Small intestine (tissue), 7 donors: ENCODE measurements around the gene AMER2. TPM values are rescaled to one million over a fixed set of nuclear protein-coding genes. Genes with fewer than 3 reads are reported as not detected.
"Not testable (repeated sequence)": the region's sequence is repeated elsewhere in the genome, so short reads cannot be mapped to it uniquely, and the experiment has no call there.

Experiments used
- DNase-seq, 2 donors: peaks; one replicate each; pipeline versions ENCODE4 v3.0.0 to v3.0.0-alpha.2; 2013
- FAIRE-seq: peaks from 2 replicates; lab custom pipeline; 2012; peaks lifted over from hg19 to GRCh38; lab: Jason Lieb, UNC
- H3K27ac ChIP-seq, 3 donors: one replicate each; pipeline ENCODE4 v1.5.1; 2013; ENCODE audit warnings: low read length in 2 of 3, mild to moderate bottlenecking in 2 of 3, control low read depth in 1 of 3, inconsistent platforms in 1 of 3, low read depth in 1 of 3, moderate library complexity in 1 of 3
- H3K27me3 ChIP-seq, 3 donors: one replicate each; pipeline ENCODE4 v1.6.1; 2013; ENCODE audit warnings: low read length in 3 of 3, inconsistent platforms in 1 of 3; ENCODE audit not compliant: control insufficient read depth in 3 of 3, insufficient read depth in 3 of 3
- H3K36me3 ChIP-seq, 3 donors: one replicate each; pipeline ENCODE4 v1.6.1; 2013; ENCODE audit warnings: low read length in 3 of 3, inconsistent platforms in 1 of 3, low read depth in 1 of 3, mild to moderate bottlenecking in 1 of 3, moderate library complexity in 1 of 3; ENCODE audit not compliant: control insufficient read depth in 3 of 3, insufficient read depth in 2 of 3
- H3K4me1 ChIP-seq, 3 donors: one replicate each; pipeline ENCODE4 v1.6.1; 2013; ENCODE audit warnings: low read length in 2 of 3, inconsistent platforms in 1 of 3, low read depth in 1 of 3, mild to moderate bottlenecking in 1 of 3, moderate library complexity in 1 of 3; ENCODE audit not compliant: control insufficient read depth in 3 of 3, insufficient read depth in 2 of 3
- H3K4me3 ChIP-seq, 3 donors: one replicate each; pipeline ENCODE4 v1.5.1; 2013; ENCODE audit warnings: low read length in 3 of 3, control low read depth in 1 of 3, inconsistent platforms in 1 of 3, low read depth in 1 of 3, mild to moderate bottlenecking in 1 of 3, moderate library complexity in 1 of 3
- H3K9me3 ChIP-seq, 2 donors: one replicate each; pipeline ENCODE4 v1.6.1; 2013; ENCODE audit warnings: low read depth in 1 of 2, low read length in 1 of 2; ENCODE audit not compliant: control insufficient read depth in 2 of 2, insufficient read depth in 1 of 2
- WGBS, 3 donors: extraction: QIAGEN DNeasy Blood & Tissue Kit; methylation state at CpG; one replicate each; pipeline ENCODE4 v1.1.7; 2013; 5-methylcytosine and 5-hydroxymethylcytosine counted together
- polyA plus RNA-seq, 4 donors: library from polyadenylated mRNA; stranded (reverse) in 3 of 4; unstranded in 1 of 4; fragments of 200-250 nt in 3 of 4; fragments of 120-200 nt in 1 of 4; gene quantifications; one replicate each; pipeline versions ENCODE4 v1.2.1 to v1.2.3, GENCODE V29; 2013
- donor health status: healthy with polysubstance abuse.
- donor health status: control.
- donor health status: control.
- donor health status: Bipolar disorder and iron deficiency.
- donor health status: healthy.

The AMER2 gene
- polyA plus RNA-seq, 4 donors, result 0.03 to 0.15 TPM; not detected in 2

DNA sequence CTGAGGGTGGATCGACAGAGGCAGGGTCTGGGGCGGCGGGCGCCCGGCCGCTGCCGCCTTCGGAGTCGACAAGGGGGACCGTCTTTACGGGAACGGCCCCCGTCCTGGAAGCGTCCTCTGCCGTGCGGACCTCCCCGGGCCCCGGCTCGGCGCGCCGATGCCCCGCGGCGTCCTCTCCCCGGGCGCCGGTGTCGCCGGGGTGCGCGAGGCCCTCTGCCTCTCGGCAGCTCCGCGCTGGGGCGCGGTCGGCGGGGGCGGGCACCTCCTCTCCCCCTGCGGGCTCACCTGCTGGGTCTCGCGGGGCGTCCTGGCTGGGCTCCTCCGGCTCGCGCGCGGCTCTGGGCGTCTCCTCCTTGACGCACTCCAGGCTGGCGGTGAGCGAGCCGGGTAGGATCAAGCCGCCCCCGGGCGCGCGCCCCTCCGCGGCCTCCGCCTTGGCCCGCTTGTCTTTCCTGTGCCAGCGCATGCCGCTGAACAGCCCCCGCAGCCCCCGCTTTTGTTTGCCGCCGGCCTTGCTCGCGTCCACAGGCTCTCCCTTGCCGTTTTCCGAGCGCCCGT is 1.5 kb downstream of the AMER2 start:
- WGBS, 3 donors, result 4 to 13% (median 11%) methylated on average over 47 to 75 of the region's 75 CpGs
- FAIRE-seq (no peak), DNase-seq (peak in 1 of 2 donors; percentile 6)
- Histone ChIP-seq H3K27ac (no peak overlapping the region), H3K9me3 (no peaks in the 10 kb centered on the region), H3K27me3 (peaks cover 7 to 46% (median 24%) of the 10 kb centered on the region in 3 donors), H3K4me3 (no peak overlapping the region), H3K36me3 (no peaks in the 10 kb centered on the region), H3K4me1 (no peaks in the 10 kb centered on the region)

DNA sequence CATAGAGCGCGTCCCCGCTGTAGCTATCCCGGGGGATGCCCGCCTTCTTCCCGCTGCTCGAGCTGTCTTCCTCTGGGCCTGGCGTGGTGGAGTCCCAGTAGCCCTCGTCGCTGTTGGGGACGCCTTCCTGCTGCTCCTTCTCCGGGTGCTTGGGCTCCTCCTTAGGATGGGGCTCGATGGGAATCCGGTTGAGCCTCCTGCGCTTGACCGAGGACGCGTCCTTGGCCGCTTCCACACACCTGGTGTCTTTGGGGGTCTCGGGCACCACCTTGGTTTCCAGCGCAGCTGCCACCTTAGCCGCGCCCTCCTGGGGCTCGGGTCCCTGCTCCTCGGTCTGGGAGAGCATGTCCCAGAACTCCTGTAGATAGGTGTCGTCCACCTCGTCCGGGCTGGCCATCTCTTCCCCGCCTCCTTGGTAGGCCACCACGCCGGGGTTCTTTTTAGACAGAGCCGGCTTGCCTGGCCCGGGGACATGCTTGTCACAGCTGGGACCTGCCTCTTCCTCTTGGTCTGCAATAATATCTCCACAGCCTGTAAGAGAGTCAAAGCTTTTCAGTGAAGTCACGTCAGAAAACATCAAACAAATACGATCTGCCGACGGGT is 2.0 kb downstream of the AMER2 start:
- Histone ChIP-seq H3K27me3 (peaks cover 7 to 46% (median 24%) of the 10 kb centered on the region in 3 donors), H3K4me3 (no peak overlapping the region), H3K9me3 (no peaks in the 10 kb centered on the region), H3K4me1 (no peaks in the 10 kb centered on the region), H3K27ac (no peak overlapping the region), H3K36me3 (no peaks in the 10 kb centered on the region)
- DNase-seq (no peak), FAIRE-seq (no peak)
- WGBS, 3 donors, result 74 to 81% (median 76%) methylated on average over 37 of the region's 37 CpGs

DNA sequence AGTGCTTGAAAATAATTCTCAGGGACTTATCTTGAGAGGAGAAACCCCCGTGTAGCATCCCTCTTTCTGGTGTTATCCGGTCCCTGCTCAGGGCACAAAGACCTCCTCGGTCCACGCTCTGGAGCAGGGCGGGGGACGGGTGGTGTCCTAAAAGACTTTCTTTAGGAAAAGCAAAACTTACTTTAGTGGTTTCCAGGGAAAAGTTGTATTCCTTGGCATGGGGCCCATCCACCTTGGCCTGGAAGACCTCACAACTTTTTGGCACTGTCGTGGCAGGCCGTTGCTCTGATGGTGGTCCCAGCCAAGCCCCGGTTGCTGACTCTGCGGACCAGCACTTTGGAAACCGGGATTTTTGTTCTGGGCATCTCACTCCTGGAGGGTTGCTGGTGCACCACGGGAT is 2.7 kb downstream of the AMER2 start:
- DNase-seq, result no peak
- no peak for FAIRE-seq
- H3K9me3 ChIP-seq, result no peaks in the 10 kb centered on the region
- peaks cover 7 to 46% (median 24%) of the 10 kb centered on the region in 3 donors for H3K27me3 ChIP-seq
- H3K27ac ChIP-seq, result no peak overlapping the region
- 82 to 86% (median 83%) methylated on average over 12 of the region's 12 CpGs for WGBS, 3 donors
- no peaks in the 10 kb centered on the region for H3K4me1 ChIP-seq
- H3K4me3 ChIP-seq, result no peak overlapping the region
- no peaks in the 10 kb centered on the region for H3K36me3 ChIP-seq

DNA sequence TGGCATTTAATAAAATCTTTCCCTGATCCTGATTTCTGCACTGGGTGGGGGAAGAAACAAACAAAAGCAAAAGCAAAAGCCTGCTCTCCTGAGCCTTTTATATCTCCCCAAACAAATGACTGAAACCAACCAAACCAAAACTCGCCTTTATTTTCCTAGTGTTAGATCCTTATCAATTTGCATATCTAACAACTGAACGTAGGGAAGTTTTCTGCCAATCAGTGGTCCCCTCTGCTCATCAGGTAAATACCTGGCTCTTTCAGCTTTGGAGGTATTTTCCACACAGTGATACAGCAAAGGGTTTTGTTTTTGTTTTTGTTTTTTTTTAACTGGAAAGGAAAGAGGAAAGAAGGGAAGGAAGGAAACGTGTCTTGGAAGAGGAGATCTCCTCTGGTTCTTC is 3.3 kb downstream of the AMER2 start:
- Histone ChIP-seq H3K27ac (no peak overlapping the region), H3K4me1 (no peaks in the 10 kb centered on the region), H3K4me3 (no peak overlapping the region), H3K27me3 (peaks cover 7 to 45% (median 24%) of the 10 kb centered on the region in 3 donors), H3K9me3 (no peaks in the 10 kb centered on the region), H3K36me3 (no peaks in the 10 kb centered on the region)
- no peak for FAIRE-seq
- WGBS, 3 donors, result 10 to 30% (median 19%) methylated on average over 3 of the region's 3 CpGs
- no peak for DNase-seq

DNA sequence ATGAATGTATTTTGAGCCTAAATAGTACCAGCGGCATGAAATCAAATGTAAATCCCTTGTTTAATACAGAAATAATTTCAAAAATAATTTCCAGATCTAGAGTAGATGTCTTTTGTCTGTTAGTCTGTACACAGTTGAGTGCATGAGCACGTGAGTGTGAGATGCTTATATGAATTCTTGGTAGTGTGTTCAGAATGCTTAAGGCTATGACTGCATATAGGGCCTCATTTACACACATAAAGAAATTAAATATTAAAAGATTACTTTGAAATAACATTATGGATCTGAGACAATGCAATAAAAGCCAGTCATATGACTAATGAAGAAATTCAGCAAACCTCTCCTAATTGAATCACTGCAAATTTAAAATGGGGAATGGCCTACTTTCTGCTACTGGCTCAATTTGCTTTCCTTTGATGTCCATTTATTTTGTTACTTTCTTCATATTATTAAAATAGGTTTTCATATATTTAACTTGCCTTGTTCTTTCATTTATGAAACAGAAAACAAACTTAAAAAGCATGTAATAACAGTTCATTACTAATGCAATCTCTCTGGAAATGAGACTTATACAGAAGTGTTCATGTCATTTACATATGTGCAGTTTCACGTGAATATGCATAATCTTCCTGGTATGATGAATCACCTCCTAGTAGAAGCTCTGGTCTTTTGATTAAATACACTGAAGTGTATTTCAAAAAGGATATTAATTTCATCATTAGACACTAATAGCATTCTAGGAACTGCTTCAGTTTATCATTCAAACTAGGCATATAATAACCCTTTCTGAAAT is 4.5 kb downstream of the AMER2 start:
- Histone ChIP-seq H3K9me3 (no peaks in the 10 kb centered on the region), H3K27ac (no peak overlapping the region), H3K36me3 (no peaks in the 10 kb centered on the region), H3K4me3 (no peak overlapping the region), H3K4me1 (no peaks in the 10 kb centered on the region), H3K27me3 (peaks cover 7 to 34% (median 21%) of the 10 kb centered on the region in 3 donors)
- DNase-seq (no peak), FAIRE-seq (no peak)
- whole genome bisulfite sequencing, 3 donors, result 61 to 76% (median 68%) methylated on average over 3 of the region's 3 CpGs

DNA sequence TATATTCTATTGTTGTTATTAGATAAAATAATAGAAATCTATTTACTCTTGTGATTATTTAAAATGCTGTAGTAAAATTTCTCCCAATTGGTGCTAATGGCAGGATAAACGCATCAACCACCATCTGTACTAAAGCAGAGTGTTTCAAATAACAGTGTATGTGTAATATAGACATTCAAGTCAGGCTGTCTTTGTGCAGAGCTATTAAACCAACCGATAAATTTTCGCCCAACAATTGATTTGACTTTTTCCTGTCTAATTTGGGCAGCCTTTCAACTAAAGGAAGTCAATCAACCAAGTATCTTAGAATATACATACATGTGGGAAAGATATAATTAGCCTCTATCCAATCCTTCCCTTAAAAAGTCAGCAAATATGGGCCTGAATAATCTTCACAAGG is 5.8 kb downstream of the AMER2 start:
- Histone ChIP-seq H3K4me1 (no peaks in the 10 kb centered on the region), H3K27ac (no peak overlapping the region), H3K27me3 (peaks cover 3 to 22% (median 10%) of the 10 kb centered on the region in 3 donors), H3K36me3 (no peaks in the 10 kb centered on the region), H3K9me3 (no peaks in the 10 kb centered on the region), H3K4me3 (no peak overlapping the region)
- FAIRE-seq (no peak), DNase-seq (no peak)
- 85 to 89% (median 86%) methylated on average over 3 of the region's 3 CpGs for WGBS, 3 donors

DNA sequence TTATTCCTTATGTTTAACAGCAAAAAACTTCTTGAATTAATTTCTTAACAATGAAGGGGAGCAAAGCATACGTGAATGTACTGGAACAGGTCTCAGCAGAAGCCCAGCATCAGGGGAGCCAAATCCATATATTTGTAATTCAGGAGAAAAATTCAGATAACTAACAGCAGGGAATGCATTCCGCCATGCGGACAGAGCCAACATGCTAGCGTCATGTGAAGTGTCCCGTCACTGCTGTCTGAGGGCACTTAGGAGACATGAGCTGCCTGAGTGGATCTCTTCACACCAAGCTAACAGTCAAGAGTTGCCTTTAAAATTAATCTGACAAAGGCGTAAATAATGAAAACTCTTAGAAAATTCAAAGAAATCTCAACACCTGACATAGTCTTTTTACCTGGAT is 6.4 kb downstream of the AMER2 start:
- H3K9me3 ChIP-seq, result no peaks in the 10 kb centered on the region
- no peaks in the 10 kb centered on the region for H3K36me3 ChIP-seq
- DNase-seq (no peak), FAIRE-seq (no peak)
- no peak overlapping the region for H3K27ac ChIP-seq
- H3K4me1 ChIP-seq, result no peaks in the 10 kb centered on the region
- 73 to 93% (median 81%) methylated on average over 6 of the region's 6 CpGs for WGBS, 3 donors
- peaks cover 2 to 18% (median 10%) of the 10 kb centered on the region in 3 donors for H3K27me3 ChIP-seq
- no peak overlapping the region for H3K4me3 ChIP-seq

DNA sequence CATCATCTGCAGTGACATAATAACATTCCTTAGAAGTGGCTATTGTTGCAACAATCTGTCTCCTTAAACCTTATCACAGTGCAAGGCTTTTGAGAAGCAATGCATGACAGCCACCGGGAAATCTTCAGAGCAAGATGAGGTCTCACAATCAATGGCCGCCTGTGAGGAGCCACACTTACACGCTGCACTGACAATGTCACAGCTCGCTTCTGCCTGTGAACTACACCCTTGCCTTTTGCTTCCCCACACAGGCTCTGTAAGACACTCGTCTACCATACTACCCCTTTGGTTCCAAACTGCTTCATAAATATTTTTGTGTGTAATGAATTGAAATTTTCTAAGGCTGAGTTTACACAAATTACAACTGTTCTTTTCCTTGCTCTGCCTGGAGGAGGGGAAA is 6.9 kb downstream of the AMER2 start:
- WGBS, 3 donors, result 38 to 43% (median 42%) methylated on average over 5 of the region's 5 CpGs
- not testable (repeated sequence) for FAIRE-seq

More for the DNA sequence above, 6.9 kb downstream of the AMER2 start:
- DNase-seq, H3K27ac ChIP-seq, H3K4me1 ChIP-seq, H3K9me3 ChIP-seq, H3K4me3 ChIP-seq, H3K36me3 ChIP-seq: not testable (repeated sequence)
- peaks cover 0 to 15% (median 10%) of the 10 kb centered on the region in 3 donors for H3K27me3 ChIP-seq
